HFF-Myc (cell line): ENCODE results near the gene KCNMB3.
"Not testable (repeated sequence)": the region's sequence is repeated elsewhere in the genome, so short reads cannot be mapped to it uniquely, and the experiment has no call there.

Source experiments
- DNase-seq: peaks from one replicate; pipeline ENCODE4 v3.0.0-alpha.2; 2011; ENCODE audit warnings: low read depth; ENCODE audit errors: extremely low read depth
- H3K4me3 ChIP-seq: replicated peaks from 2 replicates; pipeline ENCODE4 v1.5.1; 2011; ENCODE audit warnings: low read depth, mild to moderate bottlenecking, control low read depth, low read length
- CTCF ChIP-seq: IDR thresholded peaks from 2 replicates; pipeline ENCODE4 v1.5.1; 2012; ENCODE audit warnings: mild to moderate bottlenecking, low read depth, low read length, control low read depth; ENCODE audit errors: missing control alignments

Gene KCNMB3

GRCh38 chr3:179229177-179229576, 21.7 kb downstream of the KCNMB3 start:
- no peak for TF ChIP-seq CTCF
- no peak overlapping the region for H3K4me3 ChIP-seq
- no peak for DNase-seq

- no peak for TF ChIP-seq CTCF
- no peak overlapping the region for H3K4me3 ChIP-seq
- no peak for DNase-seq
These were observed 23.6 kb downstream of the KCNMB3 start for GRCh38 chr3:179227349-179227748.

DNA sequence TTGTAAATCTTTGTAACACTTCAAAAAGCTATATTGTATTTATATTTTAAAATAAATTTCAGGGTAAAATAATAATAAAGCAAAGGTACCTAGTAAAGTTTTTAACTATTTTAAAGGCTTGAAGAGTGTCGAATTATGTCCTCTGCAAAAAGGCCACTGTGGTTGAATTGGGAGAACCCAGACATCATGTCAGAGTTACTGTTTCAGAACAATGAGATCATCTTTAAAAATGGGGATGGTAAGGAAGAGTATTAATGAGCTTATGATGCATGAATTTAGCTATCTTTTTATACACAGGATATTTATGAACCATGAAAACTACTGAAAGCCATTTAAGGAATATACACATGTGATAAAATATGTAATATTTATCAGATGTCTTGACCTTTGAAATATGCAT, 26.3 kb downstream of the KCNMB3 start:
- H3K4me3 ChIP-seq = no peak overlapping the region
- TF ChIP-seq CTCF = no peak
- no peak for DNase-seq

GRCh38 chr3:179223548-179223947, 27.4 kb downstream of the KCNMB3 start:
- H3K4me3 ChIP-seq = no peak overlapping the region
- no peak for TF ChIP-seq CTCF
- no peak for DNase-seq

DNA sequence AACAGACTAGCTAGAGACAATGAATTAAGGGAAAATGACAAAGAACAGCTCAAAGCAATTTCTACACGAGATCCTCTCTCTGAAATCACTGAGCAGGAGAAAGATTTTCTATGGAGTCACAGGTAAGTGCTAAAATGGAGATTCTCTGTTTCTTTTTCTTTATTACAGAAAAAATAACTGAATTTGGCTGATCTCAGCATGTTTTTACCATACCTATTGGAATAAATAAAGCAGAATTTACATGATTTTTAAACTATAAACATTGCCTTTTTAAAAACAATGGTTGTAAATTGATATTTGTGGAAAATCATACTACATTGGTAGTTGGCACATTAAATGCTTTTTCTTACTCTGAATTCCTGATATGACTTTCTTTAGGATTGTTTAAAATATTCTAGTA, 32.7 kb downstream of the KCNMB3 start:
- H3K4me3 ChIP-seq, DNase-seq: not testable (repeated sequence)

GRCh38 chr3:179215550-179215949, 35.4 kb downstream of the KCNMB3 start:
- H3K4me3 ChIP-seq, DNase-seq: not testable (repeated sequence)

- no peak for DNase-seq
- no peak for TF ChIP-seq CTCF
- no peak overlapping the region for H3K4me3 ChIP-seq
These were observed 50.1 kb downstream of the KCNMB3 start for GRCh38 chr3:179200790-179201189.

DNA sequence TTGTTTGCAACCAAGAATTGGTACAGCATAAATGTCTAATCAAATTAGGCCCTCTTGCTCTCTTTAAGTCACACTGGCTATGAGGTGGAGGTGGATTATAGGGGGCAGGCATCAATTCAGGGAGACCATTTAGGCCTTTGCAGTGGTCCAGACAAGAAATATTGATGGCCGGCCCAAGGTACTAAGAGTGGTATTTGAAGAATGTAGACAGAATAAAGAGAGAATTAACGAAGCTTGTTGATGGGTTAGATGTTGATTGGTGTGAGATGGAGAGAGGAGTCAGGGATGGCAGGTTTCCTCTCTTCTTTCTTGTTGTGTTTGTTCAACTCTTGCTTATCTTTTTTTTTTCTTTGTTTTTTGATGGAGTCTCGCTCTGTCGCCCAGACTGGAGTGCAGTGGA, 54.2 kb downstream of the KCNMB3 start:
- TF ChIP-seq CTCF = no peak
- no peak for DNase-seq
- H3K4me3 ChIP-seq = no peak overlapping the region
